BLaER1 (cell line): Measurements from ENCODE around the gene TMCC3.

ENCODE experiments used
- H3K27ac ChIP-seq: shearing (Covaris generic); formaldehyde crosslinking; 2 replicates; pipeline ENCODE4 v1.8.1; 2022
- H3K27me3 ChIP-seq: shearing (Covaris generic); formaldehyde crosslinking; 2 replicates; pipeline ENCODE4 v1.8.1; 2022
- H3K36me3 ChIP-seq: shearing (Covaris generic); formaldehyde crosslinking; 2 replicates; pipeline ENCODE4 v1.8.1; 2022
- H3K4me1 ChIP-seq: shearing (Covaris generic); formaldehyde crosslinking; 2 replicates; pipeline ENCODE4 v1.8.1; 2022
- H3K4me2 ChIP-seq: shearing (Covaris generic); formaldehyde crosslinking; 2 replicates; pipeline ENCODE4 v1.8.1; 2022
- H3K4me3 ChIP-seq: shearing (Covaris generic); formaldehyde crosslinking; 2 replicates; pipeline ENCODE4 v1.8.1; 2022
- H3K9ac ChIP-seq: shearing (Covaris generic); formaldehyde crosslinking; 2 replicates; pipeline ENCODE4 v1.8.1; 2022
- H3K9me3 ChIP-seq: shearing (Covaris generic); formaldehyde crosslinking; 2 replicates; pipeline ENCODE4 v1.8.1; 2022
- H4K20me1 ChIP-seq: shearing (Covaris generic); formaldehyde crosslinking; 2 replicates; pipeline ENCODE4 v1.8.1; 2022
- Cebpa-rat ChIP-seq: shearing (Covaris generic); IDR thresholded peaks from 2 replicates; pipeline ENCODE4 v1.8.1; 2022

Gene TMCC3

GRCh38 chr12:94637390-94638113 is 12.8 kb downstream of the TMCC3 start:
- H3K27ac ChIP-seq, result no peak overlapping the region
- no peak overlapping the region for H3K4me2 ChIP-seq
- no peaks in the 10 kb centered on the region for H3K9me3 ChIP-seq
- H3K36me3 ChIP-seq, result no peaks in the 10 kb centered on the region
- no peak overlapping the region for H3K4me3 ChIP-seq
- no peaks in the 10 kb centered on the region for H3K4me1 ChIP-seq
- no peak for TF ChIP-seq Cebpa-rat
- no peaks in the 10 kb centered on the region for H3K27me3 ChIP-seq
- H4K20me1 ChIP-seq, result no peaks in the 10 kb centered on the region
- H3K9ac ChIP-seq, result no peak overlapping the region

GRCh38 chr12:94636462-94637085 is 13.8 kb downstream of the TMCC3 start:
- Histone ChIP-seq H3K36me3 (no peaks in the 10 kb centered on the region), H3K4me2 (no peak overlapping the region), H3K4me1 (no peaks in the 10 kb centered on the region), H3K4me3 (no peak overlapping the region), H4K20me1 (no peaks in the 10 kb centered on the region), H3K27me3 (no peaks in the 10 kb centered on the region), H3K9ac (no peak overlapping the region), H3K27ac (no peak overlapping the region), H3K9me3 (no peaks in the 10 kb centered on the region)
- no peak for TF ChIP-seq Cebpa-rat

GRCh38 chr12:94634717-94635116 is 15.6 kb downstream of the TMCC3 start:
- H3K9ac ChIP-seq, result no peak overlapping the region

GRCh38 chr12:94633401-94633800 is 17.0 kb downstream of the TMCC3 start:
- no peaks in the 10 kb centered on the region for H3K27me3 ChIP-seq
- H3K4me1 ChIP-seq, result no peaks in the 10 kb centered on the region
- no peak overlapping the region for H3K9ac ChIP-seq
- H3K27ac ChIP-seq, result no peak overlapping the region
- TF ChIP-seq Cebpa-rat, result no peak
- no peak overlapping the region for H3K4me2 ChIP-seq
- H3K4me3 ChIP-seq, result no peak overlapping the region
- no peaks in the 10 kb centered on the region; the same call in 1 of the 2 replicates for H3K9me3 ChIP-seq
- no peaks in the 10 kb centered on the region for H3K36me3 ChIP-seq
- no peaks in the 10 kb centered on the region for H4K20me1 ChIP-seq

More at GRCh38 chr12:94634717-94635116, 15.6 kb downstream of the TMCC3 start:
- no peak for TF ChIP-seq Cebpa-rat
- Histone ChIP-seq H3K9me3 (no peaks in the 10 kb centered on the region), H3K27ac (no peak overlapping the region), H3K27me3 (no peaks in the 10 kb centered on the region), H3K36me3 (no peaks in the 10 kb centered on the region), H3K4me3 (no peak overlapping the region), H3K4me2 (no peak overlapping the region), H4K20me1 (no peaks in the 10 kb centered on the region), H3K4me1 (no peaks in the 10 kb centered on the region)

- Histone ChIP-seq H3K9ac (no peak overlapping the region), H4K20me1 (no peaks in the 10 kb centered on the region), H3K4me2 (no peak overlapping the region), H3K4me1 (no peaks in the 10 kb centered on the region), H3K9me3 (peaks cover 5% of the 10 kb centered on the region), H3K27me3 (no peaks in the 10 kb centered on the region), H3K27ac (no peak overlapping the region), H3K4me3 (no peak overlapping the region), H3K36me3 (no peaks in the 10 kb centered on the region)
- no peak for TF ChIP-seq Cebpa-rat
Observed at GRCh38 chr12:94631058-94631457, 19.3 kb downstream of the TMCC3 start.

- Histone ChIP-seq H3K4me1 (no peaks in the 10 kb centered on the region), H3K27me3 (no peaks in the 10 kb centered on the region), H3K4me2 (no peak overlapping the region), H3K4me3 (no peak overlapping the region), H4K20me1 (no peaks in the 10 kb centered on the region), H3K9me3 (peaks cover 26% of the 10 kb centered on the region), H3K9ac (no peak overlapping the region), H3K36me3 (no peaks in the 10 kb centered on the region), H3K27ac (no peak overlapping the region)
- no peak for TF ChIP-seq Cebpa-rat
Observed at GRCh38 chr12:94628819-94629472, 21.4 kb downstream of the TMCC3 start.

GRCh38 chr12:94628369-94628768 is 22.0 kb downstream of the TMCC3 start:
- no peak overlapping the region for H3K4me3 ChIP-seq
- H3K9ac ChIP-seq, result no peak overlapping the region
- H4K20me1 ChIP-seq, result no peaks in the 10 kb centered on the region
- H3K27ac ChIP-seq, result no peak overlapping the region
- no peaks in the 10 kb centered on the region for H3K4me1 ChIP-seq
- no peak overlapping the region for H3K4me2 ChIP-seq
- H3K36me3 ChIP-seq, result no peaks in the 10 kb centered on the region
- H3K9me3 ChIP-seq, result peaks cover 32% of the 10 kb centered on the region
- H3K27me3 ChIP-seq, result no peaks in the 10 kb centered on the region
- TF ChIP-seq Cebpa-rat, result no peak

- no peak overlapping the region for H3K27ac ChIP-seq
- no peak overlapping the region for H3K4me2 ChIP-seq
- H3K9ac ChIP-seq, result no peak overlapping the region
- no peaks in the 10 kb centered on the region for H3K27me3 ChIP-seq
- H3K36me3 ChIP-seq, result no peaks in the 10 kb centered on the region
- peaks cover 18% of the 10 kb centered on the region for H3K4me1 ChIP-seq
- H4K20me1 ChIP-seq, result no peaks in the 10 kb centered on the region
- H3K4me3 ChIP-seq, result no peak overlapping the region
- peaks cover 35% of the 10 kb centered on the region for H3K9me3 ChIP-seq
- TF ChIP-seq Cebpa-rat, result no peak
Observed at GRCh38 chr12:94625531-94625930, 24.8 kb downstream of the TMCC3 start.

- Histone ChIP-seq H4K20me1 (no peaks in the 10 kb centered on the region), H3K36me3 (no peaks in the 10 kb centered on the region), H3K27ac (no peak overlapping the region), H3K4me2 (no peak overlapping the region), H3K9ac (no peak overlapping the region), H3K4me3 (no peak overlapping the region), H3K9me3 (peaks cover 35% of the 10 kb centered on the region), H3K4me1 (peaks cover 22% of the 10 kb centered on the region), H3K27me3 (no peaks in the 10 kb centered on the region)
- no peak for TF ChIP-seq Cebpa-rat
Observed at GRCh38 chr12:94623161-94623920, 27.0 kb downstream of the TMCC3 start.
